HEK293T (cell line): Measurements from ENCODE around the gene CD83.
"Not testable (repeated sequence)": the region's sequence is repeated elsewhere in the genome, so short reads cannot be mapped to it uniquely, and the experiment has no call there.

ENCODE experiments used
- CTCF ChIA-PET: fragments of 350-600 bp; formaldehyde crosslinking; extraction: SDS; loops from one replicate; lab custom pipeline; 2021; ENCODE audit warnings: antibody characterized with exemption, inconsistent platforms; lab: Yijun Ruan, JAX
- POLR2A ChIA-PET: fragments of 350-600 bp; formaldehyde crosslinking; extraction: SDS; loops from one replicate; lab custom pipeline; 2020; ENCODE audit warnings: antibody characterized with exemption, inconsistent platforms; lab: Yijun Ruan, JAX
- DNase-seq: peaks from one replicate; pipeline ENCODE4 v3.0.0; 2012; ENCODE audit warnings: mixed read lengths; ENCODE audit errors: extremely low spot score
- ARNT ChIP-seq: fragments of 450-650 bp; IDR thresholded peaks from 2 replicates; pipeline ENCODE4 v1.6.1; 2017; ENCODE audit warnings: mild to moderate bottlenecking
- BHLHE40 ChIP-seq: fragments of 450-650 bp; IDR thresholded peaks from 2 replicates; pipeline ENCODE4 v1.6.1; 2016; ENCODE audit warnings: mild to moderate bottlenecking, moderate library complexity, borderline replicate concordance
- CTBP1 ChIP-seq: fragments of 450-650 bp; IDR thresholded peaks from 2 replicates; pipeline ENCODE4 v1.6.1; 2016; ENCODE audit warnings: borderline replicate concordance
- ELF4 ChIP-seq: fragments of 450-650 bp; IDR thresholded peaks from 2 replicates; pipeline ENCODE4 v1.6.1; 2017; ENCODE audit warnings: antibody characterized with exemption
- FOXA1 ChIP-seq: fragments of 450-650 bp; IDR thresholded peaks from 2 replicates; pipeline ENCODE4 v1.6.1; 2016; ENCODE audit warnings: mild to moderate bottlenecking
- FOXK2 ChIP-seq: fragments of 450-650 bp; IDR thresholded peaks from 2 replicates; pipeline ENCODE4 v1.6.1; 2016; ENCODE audit warnings: mild to moderate bottlenecking
- FOXM1 ChIP-seq: fragments of 450-650 bp; IDR thresholded peaks from 2 replicates; pipeline ENCODE4 v1.6.1; 2017; ENCODE audit warnings: mild to moderate bottlenecking, borderline replicate concordance
- HDGF ChIP-seq: fragments of 450-650 bp; IDR thresholded peaks from 2 replicates; pipeline ENCODE4 v1.6.1; 2017; ENCODE audit warnings: antibody characterized with exemption, borderline replicate concordance
- L3MBTL2 ChIP-seq: fragments of 450-650 bp; conservative IDR thresholded peaks from 2 replicates; pipeline ENCODE4 v1.6.1; 2016; ENCODE audit warnings: mild to moderate bottlenecking
- LEF1 ChIP-seq: fragments of 450-650 bp; IDR thresholded peaks from 2 replicates; pipeline ENCODE4 v1.6.1; 2017; ENCODE audit warnings: mild to moderate bottlenecking, borderline replicate concordance
- NFRKB ChIP-seq: fragments of 450-650 bp; IDR thresholded peaks from 2 replicates; pipeline ENCODE4 v1.6.1; 2016; ENCODE audit warnings: mild to moderate bottlenecking, moderate library complexity
- PKNOX1 ChIP-seq: fragments of 450-650 bp; IDR thresholded peaks from 2 replicates; pipeline ENCODE4 v1.6.1; 2016
- SP1 ChIP-seq: fragments of 450-650 bp; IDR thresholded peaks from 2 replicates; pipeline ENCODE4 v1.6.1; 2017
- SUZ12 ChIP-seq: fragments of 450-650 bp; IDR thresholded peaks from 2 replicates; pipeline ENCODE4 v1.6.1; 2016; ENCODE audit warnings: mild to moderate bottlenecking
- TARDBP ChIP-seq: fragments of 450-650 bp; IDR thresholded peaks from 2 replicates; pipeline ENCODE4 v1.6.1; 2016
- ZNF384 ChIP-seq: fragments of 450-650 bp; IDR thresholded peaks from 2 replicates; pipeline ENCODE4 v1.6.1; 2016

CD83 gene

DNA sequence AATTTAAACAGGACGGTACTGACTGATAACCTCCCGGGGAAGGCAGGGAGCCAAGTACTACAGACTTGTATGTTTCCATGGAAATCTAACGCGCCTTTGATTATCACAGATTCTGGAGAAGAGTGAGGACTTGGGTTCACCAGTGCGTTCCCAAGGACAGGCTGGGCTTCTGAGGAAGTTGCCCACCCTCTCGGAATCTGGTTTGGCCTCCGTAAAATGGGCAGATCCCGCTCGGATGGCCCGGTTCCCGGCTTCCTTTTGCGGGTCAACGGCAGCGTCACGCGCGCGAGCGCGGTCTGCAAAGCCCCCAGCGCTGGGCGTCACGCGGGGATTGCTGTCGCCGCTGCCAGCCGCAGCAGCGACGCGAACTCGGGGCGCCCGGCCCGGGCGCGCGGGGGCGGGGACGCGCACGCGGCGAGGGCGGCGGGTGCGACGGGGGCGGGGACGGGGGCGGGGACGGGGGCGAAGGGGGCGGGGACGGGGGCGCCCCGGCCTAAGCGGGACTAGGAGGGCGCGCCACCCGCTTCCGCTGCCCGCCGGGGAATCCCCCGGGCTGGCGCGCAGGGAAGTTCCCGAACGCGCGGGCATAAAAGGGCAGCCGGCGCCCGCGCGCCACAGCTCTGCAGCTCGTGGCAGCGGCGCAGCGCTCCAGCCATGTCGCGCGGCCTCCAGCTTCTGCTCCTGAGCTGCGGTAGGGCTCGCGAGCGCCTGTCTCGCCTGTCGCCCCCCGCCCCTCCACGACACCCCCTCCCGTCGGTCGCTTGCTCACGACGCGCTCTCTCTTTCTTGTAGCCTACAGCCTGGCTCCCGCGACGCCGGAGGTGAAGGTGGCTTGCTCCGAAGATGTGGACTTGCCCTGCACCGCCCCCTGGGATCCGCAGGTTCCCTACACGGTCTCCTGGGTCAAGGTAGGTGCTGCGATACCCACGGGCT lies at the start of gene CD83:
Gene CD83 (plus strand): TSS at position 615 of the 933 bp plus-strand sequence. CDS start 40 bp downstream, at position 655.
- TF ChIP-seq L3MBTL2: peak; percentile 72
- no peak for TF ChIP-seq FOXA1
- POLR2A ChIA-PET: interaction anchor here (0.9 kb wide), 1 partner anchor 8 kb away, joined by 4 read pairs; no protein-coding TSS in a partner anchor
- CTCF ChIA-PET: no interaction called here
- DNase-seq: peak; percentile 75

- DNase-seq: no peak
- no peak for TF ChIP-seq CTBP1
- TF ChIP-seq SP1: no peak
- no peak for TF ChIP-seq LEF1
- TF ChIP-seq NFRKB: no peak
- no peak for TF ChIP-seq L3MBTL2
- no peak for TF ChIP-seq FOXK2
- no peak for TF ChIP-seq ELF4
- TF ChIP-seq PKNOX1: no peak
- TF ChIP-seq HDGF: no peak
- POLR2A ChIA-PET: no interaction called here
- CTCF ChIA-PET: interaction anchor here (0.6 to 6.4 kb wide), 4 partner anchors 10 to 956 kb away, joined by 3 to 69 read pairs (median 4); no protein-coding TSS in a partner anchor
Observed at GRCh38 chr6:14068133-14068532, 49.4 kb upstream of the CD83 start.

GRCh38 chr6:14068623-14069022 lies 48.9 kb upstream of the CD83 start:
- POLR2A ChIA-PET: no interaction called here

DNA sequence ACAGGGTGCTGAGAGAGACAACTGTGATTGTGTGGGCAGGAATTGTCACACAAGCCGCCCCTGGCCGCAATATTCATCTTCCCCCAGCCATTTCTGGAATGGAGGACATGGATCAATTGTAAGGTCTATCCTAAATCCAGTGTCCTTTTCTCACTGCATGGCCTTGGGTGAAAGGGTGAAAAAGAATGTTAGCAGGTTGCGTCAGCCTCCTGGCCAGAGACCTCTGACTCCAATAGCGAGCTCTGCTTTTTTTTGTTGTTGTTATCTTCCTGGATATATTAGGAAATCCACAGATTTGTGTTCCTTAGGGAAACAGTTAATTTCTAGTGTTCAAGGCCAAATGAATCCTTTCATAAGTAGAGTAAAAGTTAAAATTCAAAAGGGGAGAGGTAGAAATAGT lies 47.1 kb upstream of the CD83 start:
- DNase-seq: no peak
- TF ChIP-seq FOXM1 (no peak), LEF1 (no peak), PKNOX1 (no peak), CTBP1 (no peak), SP1 (no peak), TARDBP (no peak), FOXA1 (no peak), L3MBTL2 (no peak), ELF4 (no peak), HDGF (no peak), FOXK2 (no peak), ZNF384 (no peak), NFRKB (no peak), ARNT (no peak), BHLHE40 (no peak), SUZ12 (no peak)
- CTCF ChIA-PET: no interaction called here
- POLR2A ChIA-PET: no interaction called here

More at GRCh38 chr6:14068623-14069022, 48.9 kb upstream of the CD83 start:
- CTCF ChIA-PET: interaction anchor here (0.6 to 6.4 kb wide), 4 partner anchors 10 to 956 kb away, joined by 3 to 69 read pairs (median 4); no protein-coding TSS in a partner anchor
- TF ChIP-seq FOXA1: no peak
- no peak for TF ChIP-seq FOXM1
- no peak for TF ChIP-seq TARDBP
- TF ChIP-seq PKNOX1: no peak
- no peak for TF ChIP-seq ELF4
- TF ChIP-seq L3MBTL2: no peak
- TF ChIP-seq HDGF: no peak
- TF ChIP-seq ZNF384: no peak
- no peak for TF ChIP-seq LEF1
- no peak for TF ChIP-seq BHLHE40
- no peak for TF ChIP-seq ARNT
- TF ChIP-seq FOXK2: no peak
- no peak for TF ChIP-seq SUZ12
- TF ChIP-seq SP1: no peak
- no peak for TF ChIP-seq NFRKB
- TF ChIP-seq CTBP1: no peak
- DNase-seq: no peak

GRCh38 chr6:14072084-14072483 lies 45.5 kb upstream of the CD83 start:
- ChIA-PET POLR2A (no interaction called here), CTCF (interaction anchor here (0.6 kb wide), 1 partner anchor 456 kb away, joined by 5 read pairs; no protein-coding TSS in a partner anchor)
- no peak for DNase-seq
- no peak for TF ChIP-seq L3MBTL2

- POLR2A ChIA-PET, CTCF ChIA-PET, DNase-seq: not testable (repeated sequence)
Observed at GRCh38 chr6:14073561-14074354, 43.8 kb upstream of the CD83 start.
